ENCODE measurements around the gene MFSD1. TPM values are rescaled to one million over a fixed set of nuclear protein-coding genes. Genes with fewer than 3 reads are reported as not detected.

The MFSD1 gene, protein sequence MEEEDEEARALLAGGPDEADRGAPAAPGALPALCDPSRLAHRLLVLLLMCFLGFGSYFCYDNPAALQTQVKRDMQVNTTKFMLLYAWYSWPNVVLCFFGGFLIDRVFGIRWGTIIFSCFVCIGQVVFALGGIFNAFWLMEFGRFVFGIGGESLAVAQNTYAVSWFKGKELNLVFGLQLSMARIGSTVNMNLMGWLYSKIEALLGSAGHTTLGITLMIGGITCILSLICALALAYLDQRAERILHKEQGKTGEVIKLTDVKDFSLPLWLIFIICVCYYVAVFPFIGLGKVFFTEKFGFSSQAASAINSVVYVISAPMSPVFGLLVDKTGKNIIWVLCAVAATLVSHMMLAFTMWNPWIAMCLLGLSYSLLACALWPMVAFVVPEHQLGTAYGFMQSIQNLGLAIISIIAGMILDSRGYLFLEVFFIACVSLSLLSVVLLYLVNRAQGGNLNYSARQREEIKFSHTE
- total RNA-seq (2014; rRNA removed; shearing (Covaris generic); ENCODE audit: low replicate concordance): 82.7 and 94.6 TPM in 2 replicates

DNA sequence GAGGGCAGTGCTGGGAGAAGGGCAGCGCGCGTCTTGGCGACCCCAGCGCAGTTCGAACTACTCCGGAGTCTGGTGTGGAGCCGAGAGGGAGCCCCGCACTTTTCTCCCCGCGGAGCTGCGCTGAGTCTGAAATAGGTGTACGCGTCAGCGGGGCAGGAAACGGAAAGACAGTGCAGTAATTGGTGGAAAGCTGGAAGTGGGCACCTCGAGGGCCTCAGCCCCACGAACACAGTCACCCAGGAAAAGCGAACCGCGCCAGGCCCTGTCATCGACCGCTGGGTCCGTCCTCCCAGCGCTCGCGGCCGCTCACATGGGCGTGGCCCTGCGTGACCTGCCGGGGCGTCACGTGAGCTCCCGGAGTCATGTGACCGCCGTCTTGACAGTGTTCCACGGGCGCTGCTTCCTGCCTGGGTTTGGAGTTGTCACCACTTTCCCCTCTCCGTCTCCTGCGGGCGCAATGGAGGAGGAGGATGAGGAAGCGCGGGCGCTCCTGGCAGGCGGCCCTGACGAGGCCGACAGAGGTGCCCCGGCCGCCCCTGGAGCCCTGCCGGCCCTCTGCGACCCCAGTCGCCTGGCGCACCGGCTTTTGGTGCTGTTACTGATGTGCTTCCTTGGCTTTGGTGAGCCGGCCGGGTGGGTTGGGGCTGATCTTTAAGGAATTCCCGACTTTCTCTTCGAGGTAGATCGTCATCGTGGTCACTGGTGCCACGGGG lies at the start of gene MFSD1:
Gene MFSD1 (plus strand): TSS at position 359 of the 713 bp plus-strand sequence. CDS start 99 bp downstream, at position 458.
- in situ Hi-C loops (cut with HindIII; ENCODE audit: low pct_unique_long_range_greater_than_20kb, low sequenced_read_pairs): no loop called here
- peak; percentile 91 for DNase-seq (ENCODE audit: low read depth)

- DNase-seq (ENCODE audit: low read depth): no peak
- in situ Hi-C loops (cut with HindIII; ENCODE audit: low pct_unique_long_range_greater_than_20kb, low sequenced_read_pairs): no loop called here
Observed at GRCh38 chr3:158753854-158754253, 48.0 kb upstream of the MFSD1 start.

DNA sequence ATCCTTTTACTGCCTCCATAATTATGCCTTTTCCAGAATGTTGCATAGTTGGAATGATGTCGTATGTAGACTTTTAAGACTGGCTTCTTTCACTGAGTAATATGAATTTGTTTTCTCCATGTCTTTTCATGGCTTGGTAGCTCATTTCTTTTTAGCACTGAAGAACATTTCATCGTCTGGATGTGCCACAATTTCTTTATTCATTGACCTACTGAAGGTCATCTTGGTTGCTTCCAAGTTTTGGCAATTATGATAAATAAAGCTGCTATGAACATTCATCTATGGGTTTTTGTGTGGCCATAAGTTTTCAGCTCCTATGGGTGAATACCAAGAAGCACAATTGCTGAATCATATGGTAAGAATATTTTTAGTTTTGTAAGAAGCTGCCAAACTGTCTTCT lies 46.4 kb upstream of the MFSD1 start:
- DNase-seq (ENCODE audit: low read depth): no peak
- in situ Hi-C loops (cut with HindIII; ENCODE audit: low pct_unique_long_range_greater_than_20kb, low sequenced_read_pairs): no loop called here

DNA sequence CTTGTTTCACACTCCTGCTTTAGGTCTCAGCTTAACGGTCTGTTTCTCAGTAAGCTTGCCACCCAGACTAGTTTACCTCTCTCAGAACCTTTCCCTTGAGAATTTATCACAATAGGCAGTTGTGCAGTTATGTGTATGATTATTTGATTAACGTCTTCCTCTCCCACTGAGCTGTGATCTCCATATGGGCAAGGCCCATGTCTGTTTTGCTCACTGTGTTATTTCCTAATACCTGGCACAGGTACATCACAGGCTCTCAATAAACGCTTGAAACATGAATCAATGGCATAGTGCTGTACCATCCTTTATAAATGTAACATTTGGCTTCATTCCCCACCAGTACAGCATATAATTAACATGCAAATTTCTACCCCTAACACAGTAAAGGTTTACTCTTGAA lies 40.5 kb upstream of the MFSD1 start:
- in situ Hi-C loops (cut with HindIII; ENCODE audit: low pct_unique_long_range_greater_than_20kb, low sequenced_read_pairs): no loop called here
- no peak for DNase-seq (ENCODE audit: low read depth)

GRCh38 chr3:158762701-158763100 lies 39.2 kb upstream of the MFSD1 start:
- DNase-seq (ENCODE audit: low read depth): no peak
- in situ Hi-C loops (cut with HindIII; ENCODE audit: low pct_unique_long_range_greater_than_20kb, low sequenced_read_pairs): no loop called here

DNA sequence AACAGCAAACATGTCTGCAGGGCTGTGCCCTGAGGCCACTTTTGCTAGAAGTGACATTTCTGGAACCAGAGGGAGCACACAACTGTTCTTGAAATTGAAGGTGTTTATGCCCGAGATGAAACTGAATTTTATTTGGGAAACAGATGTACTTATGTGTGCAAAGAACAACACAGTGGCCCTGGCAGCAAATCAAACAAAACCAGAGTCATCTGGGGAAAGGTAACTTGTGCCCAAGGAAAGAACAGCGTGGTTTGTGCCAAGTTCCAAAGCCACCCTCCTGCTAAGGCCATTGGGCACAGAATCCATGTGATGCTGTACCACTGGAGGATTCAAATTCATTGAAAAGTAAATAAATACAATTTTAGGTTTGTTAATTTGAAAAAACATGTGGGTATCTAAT lies 38.4 kb upstream of the MFSD1 start:
- in situ Hi-C loops (cut with HindIII; ENCODE audit: low pct_unique_long_range_greater_than_20kb, low sequenced_read_pairs): no loop called here
- DNase-seq (ENCODE audit: low read depth): no peak

- DNase-seq (ENCODE audit: low read depth): no peak
- in situ Hi-C loops (cut with HindIII; ENCODE audit: low pct_unique_long_range_greater_than_20kb, low sequenced_read_pairs): no loop called here
Observed at GRCh38 chr3:158765518-158766205, 36.2 kb upstream of the MFSD1 start.

DNA sequence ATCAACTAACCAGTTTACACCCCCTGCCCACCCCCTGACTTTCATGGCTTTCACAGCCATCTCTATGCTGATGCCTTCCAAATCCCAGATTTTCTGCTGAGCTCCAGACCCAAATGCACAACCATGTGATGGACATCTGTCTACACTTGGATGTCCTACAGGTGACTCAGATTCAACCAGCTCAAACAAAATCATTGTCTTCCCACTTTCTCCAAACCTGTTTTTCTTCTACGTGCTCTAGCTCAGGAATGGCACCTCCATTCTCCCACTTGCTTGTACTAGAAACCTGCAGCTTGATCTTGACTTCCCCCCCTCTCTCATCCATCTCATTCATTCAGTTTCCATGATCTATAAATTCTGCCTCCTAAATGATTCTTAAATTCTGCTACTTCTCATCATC lies 35.5 kb upstream of the MFSD1 start:
- DNase-seq (ENCODE audit: low read depth): no peak
- in situ Hi-C loops (cut with HindIII; ENCODE audit: low pct_unique_long_range_greater_than_20kb, low sequenced_read_pairs): no loop called here

GRCh38 chr3:158768361-158768787 lies 33.5 kb upstream of the MFSD1 start:
- DNase-seq (ENCODE audit: low read depth): peak; percentile 59
- in situ Hi-C loops (cut with HindIII; ENCODE audit: low pct_unique_long_range_greater_than_20kb, low sequenced_read_pairs): no loop called here

GRCh38 chr3:158768881-158769543 lies 32.8 kb upstream of the MFSD1 start:
- in situ Hi-C loops (cut with HindIII; ENCODE audit: low pct_unique_long_range_greater_than_20kb, low sequenced_read_pairs): no loop called here

DNA sequence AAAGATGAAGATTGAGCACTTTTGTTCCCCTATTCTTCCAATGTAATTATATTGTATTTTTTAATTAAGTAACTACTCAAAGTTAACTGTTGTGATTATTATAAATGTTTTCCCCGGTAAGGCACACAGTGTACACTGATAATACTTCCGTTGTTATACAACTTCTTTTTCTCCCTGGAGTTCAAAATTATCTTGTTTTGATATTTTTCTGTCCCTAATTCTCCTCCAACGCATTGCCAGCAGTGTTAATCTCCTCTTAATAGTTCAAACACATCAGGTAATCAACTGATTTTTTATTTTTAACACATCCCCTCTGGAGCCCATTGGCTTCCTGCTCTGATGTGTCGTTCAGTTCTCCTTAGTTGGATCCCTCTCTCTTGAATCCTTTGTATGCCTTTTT lies 32.3 kb upstream of the MFSD1 start:
- no peak for DNase-seq (ENCODE audit: low read depth)
- in situ Hi-C loops (cut with HindIII; ENCODE audit: low pct_unique_long_range_greater_than_20kb, low sequenced_read_pairs): no loop called here

More at GRCh38 chr3:158768881-158769543, 32.8 kb upstream of the MFSD1 start:
- peak; percentile 74 for DNase-seq (ENCODE audit: low read depth)

DNA sequence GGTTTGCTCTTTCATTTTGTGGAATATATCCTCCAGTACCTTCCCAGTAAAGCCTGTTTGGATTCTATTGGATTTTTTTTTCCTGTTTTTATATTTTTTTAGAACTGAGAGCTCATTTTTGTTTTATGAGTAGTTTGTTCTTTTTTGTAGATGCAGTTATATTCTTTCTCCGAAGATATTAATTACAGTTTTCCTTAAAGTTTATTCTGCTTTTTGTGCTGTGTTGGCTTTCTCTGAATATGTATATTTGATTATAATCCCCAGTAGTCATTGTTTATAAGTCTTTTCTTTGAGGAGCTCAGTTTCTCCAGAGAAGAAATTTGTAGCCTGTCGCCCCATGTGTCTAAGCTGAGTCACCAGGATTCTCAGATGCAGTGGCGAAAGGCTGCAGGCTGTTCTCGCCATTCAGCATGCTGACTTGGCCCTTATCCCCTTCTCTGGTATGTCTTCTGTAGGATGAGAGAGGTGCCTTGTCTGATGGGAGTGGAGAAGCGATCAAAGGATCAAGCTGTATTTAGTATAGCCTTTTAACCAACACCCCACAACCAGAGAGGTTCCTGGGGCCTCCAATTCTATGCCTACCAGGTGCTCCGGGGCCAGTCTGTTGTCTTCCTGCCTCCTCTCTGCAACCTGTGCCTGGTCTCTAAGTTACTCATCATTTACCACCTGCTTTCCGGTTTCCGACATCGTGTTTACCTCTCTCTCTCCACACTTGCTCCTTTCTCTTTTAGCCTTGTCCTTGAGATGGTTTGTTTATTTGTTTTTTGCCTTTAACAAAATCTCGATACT lies 31.7 kb upstream of the MFSD1 start:
- no peak for DNase-seq (ENCODE audit: low read depth)
- in situ Hi-C loops (cut with HindIII; ENCODE audit: low pct_unique_long_range_greater_than_20kb, low sequenced_read_pairs): no loop called here

GRCh38 chr3:158770741-158771350 lies 31.0 kb upstream of the MFSD1 start:
- in situ Hi-C loops (cut with HindIII; ENCODE audit: low pct_unique_long_range_greater_than_20kb, low sequenced_read_pairs): no loop called here
- no peak for DNase-seq (ENCODE audit: low read depth)

DNA sequence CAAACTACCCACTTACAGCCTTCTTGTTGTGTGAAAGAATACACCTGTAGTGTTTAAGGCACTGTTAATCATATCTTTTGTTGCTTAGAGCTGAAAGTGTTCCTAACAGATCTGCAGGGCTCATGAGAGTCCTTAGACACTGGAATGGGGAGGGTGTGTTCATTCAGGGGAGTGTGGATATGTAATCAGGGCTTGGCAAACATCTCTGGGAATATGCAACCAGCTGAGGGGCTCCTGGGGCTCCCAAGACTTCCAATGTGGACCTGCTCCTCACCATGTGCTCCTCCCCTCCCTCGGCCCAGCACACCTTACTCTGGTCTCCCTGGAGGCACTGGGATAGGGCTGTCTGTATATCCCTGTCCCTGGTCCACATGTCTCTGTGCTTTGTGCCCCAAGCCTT lies 30.3 kb upstream of the MFSD1 start:
- DNase-seq (ENCODE audit: low read depth): no peak
- in situ Hi-C loops (cut with HindIII; ENCODE audit: low pct_unique_long_range_greater_than_20kb, low sequenced_read_pairs): no loop called here

DNA sequence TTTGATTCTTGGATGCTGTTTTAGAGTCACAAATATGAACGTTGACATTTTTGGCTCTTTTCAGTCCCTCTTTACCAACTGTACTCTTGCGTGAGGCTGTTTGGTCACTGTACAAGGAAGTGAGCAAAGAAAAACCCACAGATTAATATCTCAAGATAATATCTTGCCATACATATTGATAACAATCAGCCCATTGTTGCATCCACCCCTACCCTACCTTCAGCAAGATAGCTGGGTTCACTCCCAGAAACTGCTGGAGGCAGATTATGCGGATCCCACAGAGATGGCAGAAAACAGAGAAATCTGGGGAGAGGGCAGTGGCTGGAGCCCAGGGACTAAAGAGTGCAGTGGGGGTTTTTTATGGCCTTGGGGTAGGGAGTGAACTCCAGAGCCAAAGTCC lies 29.9 kb upstream of the MFSD1 start:
- in situ Hi-C loops (cut with HindIII; ENCODE audit: low pct_unique_long_range_greater_than_20kb, low sequenced_read_pairs): no loop called here
- no peak for DNase-seq (ENCODE audit: low read depth)

DNA sequence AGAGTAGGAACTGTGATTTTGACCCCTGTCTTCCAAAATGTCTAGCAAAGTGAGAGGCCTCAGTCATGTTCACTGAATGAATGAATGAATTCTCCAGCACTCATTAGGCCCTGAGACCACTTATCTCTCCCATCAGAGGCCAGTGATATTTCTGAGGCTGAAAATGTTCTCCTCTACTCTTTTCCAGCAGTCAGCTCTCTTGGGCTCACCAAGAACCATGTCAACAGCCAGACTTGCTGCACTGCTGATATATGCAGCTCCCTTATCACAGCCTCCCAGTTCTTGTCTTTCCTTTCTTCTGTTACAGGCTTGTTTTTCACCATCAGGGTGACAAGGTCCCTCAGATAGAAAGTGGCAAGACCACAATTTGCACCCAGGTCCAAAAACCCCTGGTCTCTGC lies 28.7 kb upstream of the MFSD1 start:
- no peak for DNase-seq (ENCODE audit: low read depth)
- in situ Hi-C loops (cut with HindIII; ENCODE audit: low pct_unique_long_range_greater_than_20kb, low sequenced_read_pairs): no loop called here

Measured in Caki2 (cell line).